Transverse colon (tissue), 4 donors: ENCODE data around the gene GPR62.

ENCODE experiments used
- CTCF ChIP-seq, 5 experiments: fragments of 200-600 bp in 3 of 5; fragments of 450-650 bp in 2 of 5; sonication (generic) in 3 of 5; IDR thresholded peaks; 1 replicate in 2 of 5; 2 replicates in 3 of 5; pipeline ENCODE4 v1.5.1; 2016 to 2017; ENCODE audit warnings: antibody characterized with exemption in 5 of 5, inconsistent platforms in 3 of 5, mild to moderate bottlenecking in 2 of 5, moderate library complexity in 1 of 5
- POLR2AphosphoS5 ChIP-seq, 3 donors: sonication (generic); formaldehyde crosslinking; IDR thresholded peaks; one replicate each; pipeline ENCODE4 v1.6.1; 2016; ENCODE audit warnings: antibody characterized with exemption in 3 of 3

- TF ChIP-seq CTCF (IDR thresholded peaks at IDR 0.05), result no peak
- TF ChIP-seq POLR2AphosphoS5 (IDR thresholded peaks at IDR 0.05), result no peak
Measured at GRCh38 chr3:51930439-51930838, 24.7 kb upstream of the GPR62 start.
